HL-60 (cell line): ENCODE results near the gene ATP5PO.

ENCODE experiments used
- DNase-seq, 2 experiments: peaks; one replicate each; pipeline ENCODE4 v3.0.0-alpha.2; 2010 to 2020; ENCODE audit warnings: low read depth in 1 of 2, low spot score in 1 of 2
- H3K27ac ChIP-seq: fragments of 250-450 bp; sonication (Bioruptor Pico); replicated peaks from 2 replicates; pipeline ENCODE4 v1.5.1; 2020; ENCODE audit warnings: mild to moderate bottlenecking, moderate library complexity
- H3K27me3 ChIP-seq: fragments of 250-450 bp; sonication (Bioruptor Pico); 2 replicates; pipeline ENCODE4 v1.5.1; 2021; ENCODE audit warnings: mild to moderate bottlenecking, moderate library complexity; ENCODE audit not compliant: insufficient read depth, poor library complexity, severe bottlenecking
- H3K4me3 ChIP-seq: replicated peaks from 2 replicates; pipeline ENCODE4 v1.5.1; 2011; ENCODE audit warnings: mild to moderate bottlenecking, control low read depth, low read length; ENCODE audit not compliant: insufficient read depth
- GABPA ChIP-seq: IDR thresholded peaks from 2 replicates; pipeline ENCODE4 v1.6.1; 2012; ENCODE audit warnings: low read depth
- POLR2AphosphoS5 ChIP-seq: IDR thresholded peaks from 2 replicates; pipeline ENCODE4 v1.6.1; 2012; ENCODE audit warnings: low read depth
- SPI1 ChIP-seq: IDR thresholded peaks from 2 replicates; pipeline ENCODE4 v1.6.1; 2012; ENCODE audit warnings: low read depth, mild to moderate bottlenecking, borderline replicate concordance
- TF ChIP-seq, protein P1 (sequence below): IDR thresholded peaks from one replicate; pipeline ENCODE4 v1.5.1; 2011; ENCODE audit warnings: low read length, control low read depth, inconsistent platforms; ENCODE audit not compliant: insufficient read depth
- TF ChIP-seq, protein P2 (sequence below): IDR thresholded peaks from 2 replicates; pipeline ENCODE4 v1.6.1; 2012; ENCODE audit warnings: low read depth; ENCODE audit not compliant: insufficient replicate concordance

ATP5PO gene

DNA sequence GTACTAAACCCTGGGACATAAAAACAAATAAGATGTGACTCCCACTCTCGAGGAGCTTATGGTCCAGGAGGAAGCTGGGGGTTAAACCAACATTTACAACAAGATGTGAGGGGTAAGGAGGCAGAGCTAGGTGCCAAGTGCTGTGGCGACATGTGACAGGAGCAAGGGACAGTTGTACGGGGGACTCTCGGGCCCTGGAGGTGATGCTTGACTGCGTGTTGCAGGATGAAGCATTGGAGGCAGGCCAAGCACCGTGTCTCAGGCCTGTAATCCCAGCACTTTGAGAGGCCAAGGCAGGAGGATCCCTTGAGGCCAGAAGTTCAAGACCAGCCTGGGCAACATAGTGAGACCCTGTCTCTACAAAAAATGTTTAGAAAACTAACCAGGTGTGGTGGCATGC is 36.8 kb downstream of the ATP5PO start:
- DNase-seq, result no peak
- Histone ChIP-seq H3K27ac (no peak overlapping the region), H3K27me3 (no peaks in the 10 kb centered on the region), H3K4me3 (no peak overlapping the region)
- TF ChIP-seq GABPA, result no peak

DNA sequence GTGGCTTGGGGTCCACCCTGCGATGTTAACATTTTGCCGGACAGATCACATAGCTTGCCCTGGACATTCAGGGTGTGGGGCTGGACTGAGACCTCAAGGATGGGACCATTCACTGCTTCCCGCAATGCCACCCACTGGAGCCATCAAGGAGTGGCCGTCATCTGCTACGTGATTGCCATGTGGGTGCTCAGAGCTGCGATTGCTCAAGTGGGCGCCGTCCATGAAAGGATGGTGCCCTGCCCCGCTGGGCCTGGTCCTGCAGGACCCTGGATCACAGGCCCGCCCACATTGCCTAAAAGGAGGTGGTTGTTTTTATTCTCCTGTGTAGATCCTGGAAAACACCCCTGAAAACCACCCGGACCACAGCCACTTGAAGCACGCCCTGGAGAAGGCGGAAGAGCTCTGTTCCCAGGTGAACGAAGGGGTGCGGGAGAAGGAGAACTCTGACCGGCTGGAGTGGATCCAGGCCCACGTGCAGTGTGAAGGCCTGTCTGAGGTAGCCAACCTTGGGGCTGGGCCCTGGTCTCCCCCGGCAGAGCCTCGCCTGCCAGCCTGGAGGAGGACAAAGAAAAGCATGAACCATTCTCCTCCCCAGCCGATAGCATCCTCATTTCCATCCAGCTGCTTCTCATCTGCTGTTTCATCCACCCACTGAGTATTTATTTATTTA is 40.4 kb downstream of the ATP5PO start:
- DNase-seq, result no peak
- no peak overlapping the region for H3K27ac ChIP-seq
- H3K27me3 ChIP-seq, result no peaks in the 10 kb centered on the region
- TF ChIP-seq GABPA (no peak), POLR2AphosphoS5 (no peak), SPI1 (no peak)
- TF ChIP-seq, protein P1, sequence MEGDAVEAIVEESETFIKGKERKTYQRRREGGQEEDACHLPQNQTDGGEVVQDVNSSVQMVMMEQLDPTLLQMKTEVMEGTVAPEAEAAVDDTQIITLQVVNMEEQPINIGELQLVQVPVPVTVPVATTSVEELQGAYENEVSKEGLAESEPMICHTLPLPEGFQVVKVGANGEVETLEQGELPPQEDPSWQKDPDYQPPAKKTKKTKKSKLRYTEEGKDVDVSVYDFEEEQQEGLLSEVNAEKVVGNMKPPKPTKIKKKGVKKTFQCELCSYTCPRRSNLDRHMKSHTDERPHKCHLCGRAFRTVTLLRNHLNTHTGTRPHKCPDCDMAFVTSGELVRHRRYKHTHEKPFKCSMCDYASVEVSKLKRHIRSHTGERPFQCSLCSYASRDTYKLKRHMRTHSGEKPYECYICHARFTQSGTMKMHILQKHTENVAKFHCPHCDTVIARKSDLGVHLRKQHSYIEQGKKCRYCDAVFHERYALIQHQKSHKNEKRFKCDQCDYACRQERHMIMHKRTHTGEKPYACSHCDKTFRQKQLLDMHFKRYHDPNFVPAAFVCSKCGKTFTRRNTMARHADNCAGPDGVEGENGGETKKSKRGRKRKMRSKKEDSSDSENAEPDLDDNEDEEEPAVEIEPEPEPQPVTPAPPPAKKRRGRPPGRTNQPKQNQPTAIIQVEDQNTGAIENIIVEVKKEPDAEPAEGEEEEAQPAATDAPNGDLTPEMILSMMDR, result no peak
- TF ChIP-seq, protein P2, sequence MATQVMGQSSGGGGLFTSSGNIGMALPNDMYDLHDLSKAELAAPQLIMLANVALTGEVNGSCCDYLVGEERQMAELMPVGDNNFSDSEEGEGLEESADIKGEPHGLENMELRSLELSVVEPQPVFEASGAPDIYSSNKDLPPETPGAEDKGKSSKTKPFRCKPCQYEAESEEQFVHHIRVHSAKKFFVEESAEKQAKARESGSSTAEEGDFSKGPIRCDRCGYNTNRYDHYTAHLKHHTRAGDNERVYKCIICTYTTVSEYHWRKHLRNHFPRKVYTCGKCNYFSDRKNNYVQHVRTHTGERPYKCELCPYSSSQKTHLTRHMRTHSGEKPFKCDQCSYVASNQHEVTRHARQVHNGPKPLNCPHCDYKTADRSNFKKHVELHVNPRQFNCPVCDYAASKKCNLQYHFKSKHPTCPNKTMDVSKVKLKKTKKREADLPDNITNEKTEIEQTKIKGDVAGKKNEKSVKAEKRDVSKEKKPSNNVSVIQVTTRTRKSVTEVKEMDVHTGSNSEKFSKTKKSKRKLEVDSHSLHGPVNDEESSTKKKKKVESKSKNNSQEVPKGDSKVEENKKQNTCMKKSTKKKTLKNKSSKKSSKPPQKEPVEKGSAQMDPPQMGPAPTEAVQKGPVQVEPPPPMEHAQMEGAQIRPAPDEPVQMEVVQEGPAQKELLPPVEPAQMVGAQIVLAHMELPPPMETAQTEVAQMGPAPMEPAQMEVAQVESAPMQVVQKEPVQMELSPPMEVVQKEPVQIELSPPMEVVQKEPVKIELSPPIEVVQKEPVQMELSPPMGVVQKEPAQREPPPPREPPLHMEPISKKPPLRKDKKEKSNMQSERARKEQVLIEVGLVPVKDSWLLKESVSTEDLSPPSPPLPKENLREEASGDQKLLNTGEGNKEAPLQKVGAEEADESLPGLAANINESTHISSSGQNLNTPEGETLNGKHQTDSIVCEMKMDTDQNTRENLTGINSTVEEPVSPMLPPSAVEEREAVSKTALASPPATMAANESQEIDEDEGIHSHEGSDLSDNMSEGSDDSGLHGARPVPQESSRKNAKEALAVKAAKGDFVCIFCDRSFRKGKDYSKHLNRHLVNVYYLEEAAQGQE, result no peak
- no peak overlapping the region for H3K4me3 ChIP-seq

DNA sequence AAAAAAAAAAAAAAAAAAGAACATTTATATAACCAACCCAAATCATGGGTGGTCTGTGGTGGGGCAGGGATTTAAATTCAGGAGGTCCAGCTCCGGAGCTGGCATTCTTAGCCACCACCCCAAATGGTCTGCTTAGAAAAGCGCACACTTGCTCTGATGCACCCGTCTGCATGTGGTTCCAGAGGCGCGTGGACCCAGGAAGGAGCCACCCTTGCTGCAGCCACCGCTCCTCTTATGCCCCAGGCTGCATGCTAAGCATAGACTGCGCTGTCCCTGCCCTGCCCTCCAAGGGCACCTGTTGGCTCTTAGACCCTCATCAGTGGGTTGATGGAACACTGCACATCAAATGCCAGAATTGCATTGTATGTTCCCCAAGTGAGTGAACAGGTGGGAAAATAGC is 41.4 kb downstream of the ATP5PO start:
- Histone ChIP-seq H3K27ac (no peak overlapping the region), H3K27me3 (no peaks in the 10 kb centered on the region), H3K4me3 (no peak overlapping the region)
- TF ChIP-seq POLR2AphosphoS5 (no peak), GABPA (no peak), SPI1 (no peak)
- TF ChIP-seq, protein P1, result no peak
- TF ChIP-seq, protein P2, result no peak
- DNase-seq, result no peak

DNA sequence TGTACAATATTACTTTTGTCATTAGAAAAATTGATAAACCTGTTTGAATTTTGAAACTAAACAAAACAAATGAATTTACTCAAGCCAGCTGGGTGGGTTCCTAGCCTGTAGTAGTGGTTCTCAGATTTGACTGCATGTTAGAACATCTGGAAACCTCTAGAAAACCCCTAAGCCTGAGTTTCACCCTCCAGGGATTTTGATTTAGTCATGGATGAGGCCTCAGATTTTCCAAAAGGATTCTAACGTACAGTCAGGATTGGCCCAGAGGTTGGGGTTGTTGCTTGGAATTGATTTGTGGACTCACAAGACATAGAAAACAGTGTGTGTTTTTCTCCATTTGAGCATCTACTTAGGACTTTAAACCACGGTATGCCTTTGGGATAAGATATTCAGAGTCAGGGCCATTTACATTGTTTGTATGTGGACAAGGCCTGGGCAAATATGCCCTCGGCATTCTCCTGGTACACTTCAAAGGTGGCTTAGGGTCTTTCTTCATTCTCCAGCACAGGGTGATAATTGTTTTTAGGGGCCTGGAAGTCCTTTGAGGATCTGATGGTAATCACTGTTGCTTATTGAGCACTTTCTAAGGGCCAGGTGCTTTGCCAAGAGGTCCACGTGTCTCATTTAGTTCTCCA is 42.6 kb downstream of the ATP5PO start:
- DNase-seq, result no peak
- TF ChIP-seq SPI1, result no peak
- no peak for TF ChIP-seq POLR2AphosphoS5
- TF ChIP-seq, protein P2, result no peak
- TF ChIP-seq GABPA, result no peak
- TF ChIP-seq, protein P1, result no peak
- H3K27ac ChIP-seq, result no peak overlapping the region
- H3K27me3 ChIP-seq, result no peaks in the 10 kb centered on the region
- no peak overlapping the region for H3K4me3 ChIP-seq
